ENCODE data around the gene NEO1.

- TF ChIP-seq CTCF (IDR thresholded peaks at IDR 0.05): no peak
- no peak for TF ChIP-seq POLR2A (IDR thresholded peaks at IDR 0.05)
Measured at GRCh38 chr15:73318463-73319351, 266.4 kb downstream of the NEO1 start.
